Lower leg skin (tissue), 3 donors: ENCODE measurements around the gene HAUS7.

Source experiments
- POLR2A ChIP-seq, 2 donors: fragments of 450-650 bp; IDR thresholded peaks; one replicate each; pipeline ENCODE4 v1.6.1; 2016 to 2017; ENCODE audit warnings: antibody characterized with exemption in 2 of 2, mild to moderate bottlenecking in 1 of 2, moderate library complexity in 1 of 2
- TF ChIP-seq, protein P1 (sequence below), 3 donors: fragments of 450-650 bp; IDR thresholded peaks; one replicate each; pipeline ENCODE4 v1.5.1; 2016; ENCODE audit warnings: antibody characterized with exemption in 3 of 3, mild to moderate bottlenecking in 3 of 3, moderate library complexity in 2 of 3

DNA sequence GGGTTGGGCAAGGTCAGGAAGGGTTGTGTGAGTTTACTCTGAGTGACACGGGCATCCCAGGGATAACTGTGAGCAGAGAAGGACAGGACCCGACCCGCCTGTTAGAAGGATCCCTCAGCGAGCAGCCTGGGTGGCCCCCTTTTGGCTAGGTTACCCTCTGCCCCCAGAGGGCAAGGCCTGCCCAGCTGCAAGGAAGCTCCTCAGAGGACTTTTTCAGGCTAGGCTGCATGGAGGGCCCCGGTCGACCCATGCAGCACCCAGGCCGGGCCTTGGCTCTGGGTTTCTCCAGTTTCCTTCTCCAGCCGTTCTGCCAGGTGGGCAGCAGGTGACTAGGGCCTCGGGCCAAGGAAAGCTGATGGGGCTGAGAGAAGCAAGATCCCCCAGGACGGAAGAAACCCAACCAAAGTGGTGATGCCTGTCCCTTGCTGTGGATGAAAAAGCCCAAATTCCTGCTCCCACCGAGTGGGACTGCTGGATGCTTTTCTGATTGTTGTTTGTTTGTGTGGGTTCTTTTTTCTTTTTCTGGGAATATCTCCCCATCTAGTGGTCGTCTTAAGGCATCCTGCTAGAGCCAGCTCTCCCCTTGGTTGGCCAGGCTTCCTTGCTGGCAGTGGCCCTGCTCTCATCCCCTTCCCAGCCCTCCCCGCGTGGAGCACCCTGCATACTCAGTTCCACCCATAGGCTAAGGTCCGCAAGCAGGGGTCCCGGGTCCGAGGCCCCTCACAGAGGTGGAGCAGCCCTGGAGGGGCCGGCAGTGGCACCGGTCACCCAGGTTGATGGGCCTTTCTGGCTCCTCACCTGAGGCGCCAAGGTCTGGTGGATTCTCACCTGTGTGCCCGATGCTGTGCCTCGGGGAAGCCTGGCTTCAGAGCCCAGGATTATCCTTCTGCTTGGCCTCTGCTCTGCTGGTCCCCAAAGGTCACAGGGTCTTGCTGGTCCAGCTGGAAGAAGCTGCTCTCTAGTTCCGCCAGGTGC lies 57.3 kb downstream of the HAUS7 start:
- TF ChIP-seq, protein P1, sequence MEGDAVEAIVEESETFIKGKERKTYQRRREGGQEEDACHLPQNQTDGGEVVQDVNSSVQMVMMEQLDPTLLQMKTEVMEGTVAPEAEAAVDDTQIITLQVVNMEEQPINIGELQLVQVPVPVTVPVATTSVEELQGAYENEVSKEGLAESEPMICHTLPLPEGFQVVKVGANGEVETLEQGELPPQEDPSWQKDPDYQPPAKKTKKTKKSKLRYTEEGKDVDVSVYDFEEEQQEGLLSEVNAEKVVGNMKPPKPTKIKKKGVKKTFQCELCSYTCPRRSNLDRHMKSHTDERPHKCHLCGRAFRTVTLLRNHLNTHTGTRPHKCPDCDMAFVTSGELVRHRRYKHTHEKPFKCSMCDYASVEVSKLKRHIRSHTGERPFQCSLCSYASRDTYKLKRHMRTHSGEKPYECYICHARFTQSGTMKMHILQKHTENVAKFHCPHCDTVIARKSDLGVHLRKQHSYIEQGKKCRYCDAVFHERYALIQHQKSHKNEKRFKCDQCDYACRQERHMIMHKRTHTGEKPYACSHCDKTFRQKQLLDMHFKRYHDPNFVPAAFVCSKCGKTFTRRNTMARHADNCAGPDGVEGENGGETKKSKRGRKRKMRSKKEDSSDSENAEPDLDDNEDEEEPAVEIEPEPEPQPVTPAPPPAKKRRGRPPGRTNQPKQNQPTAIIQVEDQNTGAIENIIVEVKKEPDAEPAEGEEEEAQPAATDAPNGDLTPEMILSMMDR (IDR thresholded peaks at IDR 0.05), result no peak
- no peak for TF ChIP-seq POLR2A (IDR thresholded peaks at IDR 0.05)
